Measurements from ENCODE around the gene SLC34A3.

SLC34A3 gene

GRCh38 chr9:137230705-137231371 lies at the start of gene SLC34A3:
Gene SLC34A3 (plus strand): TSS chr9:137230901. CDS start chr9:137231703, 802 bp downstream.
- Histone ChIP-seq H3K27ac (ENCODE audit: low read depth, low read length) (no peak within 1 kb of the TSS), H3K36me3 (ENCODE audit: insufficient read depth, low read length) (no peaks in the 10 kb centered on the region), H3K9ac (ENCODE audit: low read length) (no peak within 1 kb of the TSS), H3K27me3 (ENCODE audit: control insufficient read depth in 1 of 2, insufficient read depth in 2 of 2, low read length in 2 of 2) (peaks cover 4 to 72% of the 10 kb centered on the region in 2 donors), H3K9me3 (ENCODE audit: low read length) (no peaks in the 10 kb centered on the region), H3K4me1 (ENCODE audit: insufficient read depth, low read length) (peaks cover 6% of the 10 kb centered on the region), H3K4me3 (ENCODE audit: low read depth in 1 of 2, low read length in 2 of 2) (no peak within 1 kb of the TSS)

GRCh38 chr9:137181680-137182079 lies 49.0 kb upstream of the SLC34A3 start:
- Histone ChIP-seq H3K27me3 (ENCODE audit: control insufficient read depth in 1 of 2, insufficient read depth in 2 of 2, low read length in 2 of 2) (no peaks in the 10 kb centered on the region), H3K9ac (ENCODE audit: low read length) (no peak overlapping the region), H3K4me1 (ENCODE audit: insufficient read depth, low read length) (peaks cover 7% of the 10 kb centered on the region), H3K9me3 (ENCODE audit: low read length) (no peaks in the 10 kb centered on the region), H3K36me3 (ENCODE audit: insufficient read depth, low read length) (peaks cover 65% of the 10 kb centered on the region), H3K4me3 (ENCODE audit: low read depth in 1 of 2, low read length in 2 of 2) (no peak overlapping the region), H3K27ac (ENCODE audit: low read depth, low read length) (no peak overlapping the region)

- H3K9ac ChIP-seq (ENCODE audit: low read length) = no peak overlapping the region
- H3K27me3 ChIP-seq (ENCODE audit: control insufficient read depth in 1 of 2, insufficient read depth in 2 of 2, low read length in 2 of 2) = no peaks in the 10 kb centered on the region
- no peak overlapping the region for H3K27ac ChIP-seq (ENCODE audit: low read depth, low read length)
- H3K9me3 ChIP-seq (ENCODE audit: low read length) = no peaks in the 10 kb centered on the region
- peaks cover 69% of the 10 kb centered on the region for H3K36me3 ChIP-seq (ENCODE audit: insufficient read depth, low read length)
- peaks cover 19% of the 10 kb centered on the region for H3K4me1 ChIP-seq (ENCODE audit: insufficient read depth, low read length)
- no peak overlapping the region for H3K4me3 ChIP-seq (ENCODE audit: low read depth in 1 of 2, low read length in 2 of 2)
These were observed 47.9 kb upstream of the SLC34A3 start for GRCh38 chr9:137182836-137183235.

- H3K4me3 ChIP-seq (ENCODE audit: low read depth in 1 of 2, low read length in 2 of 2) = no peak overlapping the region
- no peak overlapping the region for H3K9ac ChIP-seq (ENCODE audit: low read length)
- no peaks in the 10 kb centered on the region for H3K9me3 ChIP-seq (ENCODE audit: low read length)
- H3K27me3 ChIP-seq (ENCODE audit: control insufficient read depth in 1 of 2, insufficient read depth in 2 of 2, low read length in 2 of 2) = no peaks in the 10 kb centered on the region
- H3K36me3 ChIP-seq (ENCODE audit: insufficient read depth, low read length) = peaks cover 66% of the 10 kb centered on the region
- no peak overlapping the region for H3K27ac ChIP-seq (ENCODE audit: low read depth, low read length)
- H3K4me1 ChIP-seq (ENCODE audit: insufficient read depth, low read length) = peaks cover 19% of the 10 kb centered on the region
These were observed 46.6 kb upstream of the SLC34A3 start for GRCh38 chr9:137183980-137184595.

GRCh38 chr9:137184881-137185660 lies 45.6 kb upstream of the SLC34A3 start:
- H3K36me3 ChIP-seq (ENCODE audit: insufficient read depth, low read length) = peaks cover 60% of the 10 kb centered on the region
- no peak overlapping the region for H3K9ac ChIP-seq (ENCODE audit: low read length)
- no peak overlapping the region for H3K27ac ChIP-seq (ENCODE audit: low read depth, low read length)
- H3K4me3 ChIP-seq (ENCODE audit: low read depth in 1 of 2, low read length in 2 of 2) = no peak overlapping the region
- peaks cover 28% of the 10 kb centered on the region for H3K4me1 ChIP-seq (ENCODE audit: insufficient read depth, low read length)
- no peaks in the 10 kb centered on the region for H3K9me3 ChIP-seq (ENCODE audit: low read length)
- no peaks in the 10 kb centered on the region for H3K27me3 ChIP-seq (ENCODE audit: control insufficient read depth in 1 of 2, insufficient read depth in 2 of 2, low read length in 2 of 2)

- Histone ChIP-seq H3K36me3 (ENCODE audit: insufficient read depth, low read length) (peaks cover 62% of the 10 kb centered on the region), H3K9me3 (ENCODE audit: low read length) (no peaks in the 10 kb centered on the region), H3K27me3 (ENCODE audit: control insufficient read depth in 1 of 2, insufficient read depth in 2 of 2, low read length in 2 of 2) (no peaks in the 10 kb centered on the region), H3K4me3 (ENCODE audit: low read depth in 1 of 2, low read length in 2 of 2) (no peak overlapping the region), H3K27ac (ENCODE audit: low read depth, low read length) (no peak overlapping the region), H3K4me1 (ENCODE audit: insufficient read depth, low read length) (peaks cover 32% of the 10 kb centered on the region), H3K9ac (ENCODE audit: low read length) (no peak overlapping the region)
These were observed 44.8 kb upstream of the SLC34A3 start for GRCh38 chr9:137185921-137186320.

GRCh38 chr9:137186385-137186784 lies 44.3 kb upstream of the SLC34A3 start:
- Histone ChIP-seq H3K9ac (ENCODE audit: low read length) (no peak overlapping the region), H3K4me1 (ENCODE audit: insufficient read depth, low read length) (peaks cover 32% of the 10 kb centered on the region), H3K36me3 (ENCODE audit: insufficient read depth, low read length) (peaks cover 62% of the 10 kb centered on the region), H3K4me3 (ENCODE audit: low read depth in 1 of 2, low read length in 2 of 2) (peak overlapping the region in 1 of 2 donors; percentile 98), H3K9me3 (ENCODE audit: low read length) (no peaks in the 10 kb centered on the region), H3K27ac (ENCODE audit: low read depth, low read length) (no peak overlapping the region), H3K27me3 (ENCODE audit: control insufficient read depth in 1 of 2, insufficient read depth in 2 of 2, low read length in 2 of 2) (no peaks in the 10 kb centered on the region)

- H3K4me3 ChIP-seq (ENCODE audit: low read depth in 1 of 2, low read length in 2 of 2) = peak overlapping the region; percentile 93 to 98
- peaks cover 32% of the 10 kb centered on the region for H3K4me1 ChIP-seq (ENCODE audit: insufficient read depth, low read length)
- peaks cover 63% of the 10 kb centered on the region for H3K36me3 ChIP-seq (ENCODE audit: insufficient read depth, low read length)
- no peak overlapping the region for H3K27ac ChIP-seq (ENCODE audit: low read depth, low read length)
- no peaks in the 10 kb centered on the region for H3K27me3 ChIP-seq (ENCODE audit: control insufficient read depth in 1 of 2, insufficient read depth in 2 of 2, low read length in 2 of 2)
- H3K9ac ChIP-seq (ENCODE audit: low read length) = peak overlapping the region; percentile 76
- H3K9me3 ChIP-seq (ENCODE audit: low read length) = no peaks in the 10 kb centered on the region
These were observed 43.3 kb upstream of the SLC34A3 start for GRCh38 chr9:137187386-137187785.

GRCh38 chr9:137188086-137188489 lies 42.6 kb upstream of the SLC34A3 start:
- H3K9me3 ChIP-seq (ENCODE audit: low read length) = no peaks in the 10 kb centered on the region
- H3K27me3 ChIP-seq (ENCODE audit: control insufficient read depth in 1 of 2, insufficient read depth in 2 of 2, low read length in 2 of 2) = no peaks in the 10 kb centered on the region
- peak overlapping the region; percentile 76 for H3K9ac ChIP-seq (ENCODE audit: low read length)
- peaks cover 32% of the 10 kb centered on the region for H3K4me1 ChIP-seq (ENCODE audit: insufficient read depth, low read length)
- peak overlapping the region; percentile 93 to 98 for H3K4me3 ChIP-seq (ENCODE audit: low read depth in 1 of 2, low read length in 2 of 2)
- H3K27ac ChIP-seq (ENCODE audit: low read depth, low read length) = peak overlapping the region; percentile 95
- H3K36me3 ChIP-seq (ENCODE audit: insufficient read depth, low read length) = peaks cover 56% of the 10 kb centered on the region

GRCh38 chr9:137188490-137189296 lies 42.0 kb upstream of the SLC34A3 start, which contains the start of the genes ANAPC2 and SSNA1:
Gene ANAPC2 (minus strand): TSS chr9:137188560. CDS start chr9:137188532, 28 bp downstream.
Gene SSNA1 (plus strand): TSS chr9:137188676. CDS start chr9:137188727, 51 bp downstream.
- no peaks in the 10 kb centered on the region for H3K9me3 ChIP-seq (ENCODE audit: low read length)
- H3K27ac ChIP-seq (ENCODE audit: low read depth, low read length) = peak within 1 kb of the TSS; percentile 95
- peaks cover 50% of the 10 kb centered on the region for H3K36me3 ChIP-seq (ENCODE audit: insufficient read depth, low read length)
- H3K27me3 ChIP-seq (ENCODE audit: control insufficient read depth in 1 of 2, insufficient read depth in 2 of 2, low read length in 2 of 2) = no peaks in the 10 kb centered on the region
- H3K4me1 ChIP-seq (ENCODE audit: insufficient read depth, low read length) = peaks cover 32% of the 10 kb centered on the region
- peak within 1 kb of the TSS; percentile 93 to 98 for H3K4me3 ChIP-seq (ENCODE audit: low read depth in 1 of 2, low read length in 2 of 2)
- peak within 1 kb of the TSS; percentile 76 for H3K9ac ChIP-seq (ENCODE audit: low read length)

Data from muscle layer of colon (tissue), 2 donors.